HG02588 (cell line): ENCODE measurements around the gene TMEM62.

Source experiments
- ATAC-seq: cut with Tn5 transposase; IDR thresholded peaks from one replicate; pipeline ENCODE4 v1.9.1; 2021; ENCODE audit warnings: mild to moderate bottlenecking, moderate library complexity; ENCODE audit not compliant: unreplicated experiment

TMEM62 gene

DNA sequence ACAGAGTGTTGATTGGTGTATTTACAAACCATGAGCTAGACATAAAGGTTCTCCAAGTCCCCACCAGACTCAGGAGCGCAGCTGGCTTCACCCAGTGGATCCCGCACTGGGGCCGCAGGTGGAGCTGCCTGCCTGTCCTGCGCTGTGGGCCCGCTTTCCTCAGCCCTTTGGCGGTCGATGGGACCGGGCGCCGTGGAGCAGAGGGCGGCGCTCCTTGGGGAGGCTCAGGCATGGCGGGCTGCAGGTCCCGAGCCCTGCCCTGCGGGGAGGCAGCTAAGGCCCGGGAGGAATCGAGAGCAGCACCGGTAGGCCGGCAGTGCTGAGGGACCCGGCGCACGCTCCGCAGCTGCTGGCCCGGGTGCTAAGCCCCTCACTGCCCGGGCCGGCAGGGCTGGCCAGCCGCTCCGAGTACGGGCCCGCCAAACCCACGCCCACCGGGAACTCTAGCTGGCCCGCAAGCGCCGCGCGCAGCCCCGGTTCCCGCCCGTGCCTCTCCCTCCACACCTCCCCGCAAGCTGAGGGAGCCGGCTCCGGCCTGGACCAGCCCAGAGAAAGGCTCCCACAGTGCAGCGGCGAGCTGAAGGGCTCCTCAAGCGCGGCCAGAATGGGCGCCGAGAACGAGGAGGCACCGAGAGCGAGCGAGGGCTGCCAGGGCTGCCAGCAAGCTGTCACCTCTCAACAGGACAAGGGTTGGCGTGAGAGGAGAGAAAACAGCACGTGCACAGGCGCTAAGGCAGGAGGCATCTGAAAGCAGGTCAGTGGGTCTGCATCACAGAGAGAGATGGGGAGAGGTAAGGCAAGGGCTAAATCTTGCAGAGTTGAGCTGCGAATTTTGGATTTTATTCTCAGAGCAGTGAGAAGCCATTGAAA, 93.3 kb downstream of the TMEM62 start:
- ATAC-seq, result no peak

DNA sequence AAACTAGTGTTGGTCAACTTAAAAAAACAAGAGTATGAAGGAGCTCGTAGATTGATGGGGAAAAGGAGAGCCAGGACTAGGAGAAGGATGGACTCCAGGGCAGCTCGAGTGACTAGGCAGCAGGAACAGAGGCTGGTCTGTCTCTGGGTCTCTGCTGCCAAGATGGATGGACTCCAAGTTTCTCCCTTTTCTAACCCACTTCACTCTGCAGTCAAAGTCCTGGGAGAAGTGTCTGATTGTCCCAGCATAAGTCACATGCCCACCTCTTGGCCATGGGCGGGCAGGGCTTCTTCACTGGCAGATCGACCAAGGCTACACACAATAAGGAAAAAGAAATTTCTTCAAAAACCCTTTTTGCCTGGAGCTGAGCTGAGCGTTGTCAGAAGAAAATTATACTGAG, 96.6 kb downstream of the TMEM62 start:
- ATAC-seq, result no peak

DNA sequence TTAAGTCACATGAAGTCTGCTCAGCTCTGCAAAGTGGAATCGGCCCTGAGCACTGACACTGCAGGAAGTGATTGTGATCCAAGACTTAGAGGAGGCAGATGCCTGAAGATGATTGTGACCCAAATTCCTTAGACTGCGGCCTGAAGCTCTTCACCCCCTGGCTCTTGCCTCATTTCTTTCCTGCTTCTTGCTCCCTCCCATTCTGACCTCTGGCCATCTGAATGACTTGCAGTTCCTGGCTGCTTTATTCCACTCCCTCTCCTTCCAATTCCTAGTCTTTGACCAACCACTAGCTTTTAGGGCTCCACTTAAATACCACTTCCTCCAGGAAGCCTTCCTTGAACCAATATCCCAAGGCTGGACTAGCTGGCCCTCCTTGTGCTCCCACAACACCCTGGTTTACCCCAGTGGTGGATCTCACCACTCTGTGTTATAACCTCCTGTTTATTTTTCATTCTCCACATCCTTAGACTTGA, 97.3 kb downstream of the TMEM62 start:
- no peak for ATAC-seq

DNA sequence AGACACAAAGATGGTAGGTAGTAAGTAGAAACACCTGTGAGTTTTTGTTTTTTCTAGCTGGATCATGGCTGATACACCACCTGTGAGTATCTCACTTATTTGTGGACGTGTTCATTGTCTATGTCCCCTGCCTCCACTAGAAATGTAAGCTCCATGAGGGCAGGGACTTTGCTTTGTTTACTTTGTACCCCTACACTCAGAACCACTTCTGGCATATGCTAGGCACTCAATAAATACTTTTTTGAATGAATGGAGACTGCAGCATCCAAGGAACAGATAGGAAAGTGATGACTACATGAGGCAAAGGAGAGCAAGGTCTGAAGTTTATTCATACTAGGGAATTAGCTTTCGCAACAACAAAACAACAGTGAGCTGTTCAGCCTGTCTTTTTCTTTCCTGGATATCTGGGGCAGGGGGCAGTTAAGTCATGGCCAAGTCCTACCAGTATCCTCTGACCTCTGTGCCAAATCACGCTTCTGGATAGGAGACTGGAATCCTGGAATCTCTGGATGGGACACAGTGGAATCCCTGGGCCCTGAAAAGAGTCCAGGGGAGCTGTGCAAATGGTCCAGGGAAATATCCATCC, 99.0 kb downstream of the TMEM62 start:
- no peak for ATAC-seq
